Measurements from ENCODE around the gene FHL1.
A peak's percentile ranks its signal among the peaks of the same experiment; 100 is the strongest.

The FHL1 gene

GRCh38 chrX:136147976-136148375, 643 bp downstream of the FHL1 start:
- no peak for DNase-seq
- TF ChIP-seq CTCF (IDR thresholded peaks at IDR 0.05; ENCODE audit: borderline replicate concordance, extremely low read depth, low read length, poor library complexity, severe bottlenecking) = no peak
- no peak for TF ChIP-seq EZH2 (IDR thresholded peaks at IDR 0.05; ENCODE audit: borderline replicate concordance, low read depth, low read length, severe bottlenecking)
- Histone ChIP-seq H3K4me2 (ENCODE audit: insufficient read depth, low read length) (peak overlapping the region; percentile 95; the same call in 1 of the 2 replicates), H3K27me3 (ENCODE audit: insufficient read depth, low read length, poor library complexity) (no peaks in the 10 kb centered on the region), H3K36me3 (ENCODE audit: insufficient read depth, low read length) (no peaks in the 10 kb centered on the region), H3K27ac (ENCODE audit: low read length) (no peak overlapping the region), H4K20me1 (ENCODE audit: insufficient read depth, low read length) (no peaks in the 10 kb centered on the region), H3K9ac (ENCODE audit: low read depth, low read length) (no peak overlapping the region), H3K79me2 (ENCODE audit: insufficient read depth, low read length) (no peaks in the 10 kb centered on the region), H3K4me1 (ENCODE audit: insufficient read depth, low read length) (peaks cover 25% of the 10 kb centered on the region), H3K9me3 (ENCODE audit: insufficient read depth, low read length, severe bottlenecking) (no peaks in the 10 kb centered on the region), H2AFZ (ENCODE audit: low read depth, low read length) (no peak overlapping the region), H3K4me3 (ENCODE audit: low read depth in 1 of 2, low read length in 2 of 2) (no peak overlapping the region)
- no peak for ATAC-seq (ENCODE audit: insufficient read depth, low read depth)

GRCh38 chrX:136148391-136148790, 1.1 kb downstream of the FHL1 start:
- H2AFZ ChIP-seq (ENCODE audit: low read depth, low read length) = no peak overlapping the region
- no peak overlapping the region for H3K9ac ChIP-seq (ENCODE audit: low read depth, low read length)
- H4K20me1 ChIP-seq (ENCODE audit: insufficient read depth, low read length) = no peaks in the 10 kb centered on the region
- peaks cover 24% of the 10 kb centered on the region for H3K4me1 ChIP-seq (ENCODE audit: insufficient read depth, low read length)
- no peaks in the 10 kb centered on the region for H3K9me3 ChIP-seq (ENCODE audit: insufficient read depth, low read length, severe bottlenecking)
- no peak overlapping the region for H3K4me3 ChIP-seq (ENCODE audit: low read depth in 1 of 2, low read length in 2 of 2)
- no peaks in the 10 kb centered on the region for H3K79me2 ChIP-seq (ENCODE audit: insufficient read depth, low read length)
- DNase-seq (no peak), ATAC-seq (ENCODE audit: insufficient read depth, low read depth) (no peak)
- no peaks in the 10 kb centered on the region for H3K27me3 ChIP-seq (ENCODE audit: insufficient read depth, low read length, poor library complexity)
- TF ChIP-seq EZH2 (IDR thresholded peaks at IDR 0.05; ENCODE audit: borderline replicate concordance, low read depth, low read length, severe bottlenecking) = no peak
- H3K27ac ChIP-seq (ENCODE audit: low read length) = no peak overlapping the region
- H3K36me3 ChIP-seq (ENCODE audit: insufficient read depth, low read length) = no peaks in the 10 kb centered on the region
- H3K4me2 ChIP-seq (ENCODE audit: insufficient read depth, low read length) = no peak overlapping the region

GRCh38 chrX:136154998-136155397, 7.7 kb downstream of the FHL1 start:
- H3K27me3 ChIP-seq (ENCODE audit: insufficient read depth, low read length, poor library complexity) = no peaks in the 10 kb centered on the region
- no peaks in the 10 kb centered on the region for H3K36me3 ChIP-seq (ENCODE audit: insufficient read depth, low read length)
- H4K20me1 ChIP-seq (ENCODE audit: insufficient read depth, low read length) = no peaks in the 10 kb centered on the region
- DNase-seq (no peak), ATAC-seq (ENCODE audit: insufficient read depth, low read depth) (no peak)
- no peak overlapping the region for H3K4me2 ChIP-seq (ENCODE audit: insufficient read depth, low read length)
- H2AFZ ChIP-seq (ENCODE audit: low read depth, low read length) = no peak overlapping the region
- H3K4me3 ChIP-seq (ENCODE audit: low read depth in 1 of 2, low read length in 2 of 2) = no peak overlapping the region
- no peaks in the 10 kb centered on the region for H3K79me2 ChIP-seq (ENCODE audit: insufficient read depth, low read length)
- H3K9me3 ChIP-seq (ENCODE audit: insufficient read depth, low read length, severe bottlenecking) = no peaks in the 10 kb centered on the region
- H3K4me1 ChIP-seq (ENCODE audit: insufficient read depth, low read length) = no peaks in the 10 kb centered on the region
- no peak for TF ChIP-seq EZH2 (IDR thresholded peaks at IDR 0.05; ENCODE audit: borderline replicate concordance, low read depth, low read length, severe bottlenecking)
- TF ChIP-seq CTCF (IDR thresholded peaks at IDR 0.05; ENCODE audit: borderline replicate concordance, extremely low read depth, low read length, poor library complexity, severe bottlenecking) = no peak
- H3K9ac ChIP-seq (ENCODE audit: low read depth, low read length) = no peak overlapping the region
- H3K27ac ChIP-seq (ENCODE audit: low read length) = no peak overlapping the region

GRCh38 chrX:136156560-136157117, 9.3 kb downstream of the FHL1 start:
- Histone ChIP-seq H3K36me3 (ENCODE audit: insufficient read depth, low read length) (no peaks in the 10 kb centered on the region), H4K20me1 (ENCODE audit: insufficient read depth, low read length) (no peaks in the 10 kb centered on the region), H3K9me3 (ENCODE audit: insufficient read depth, low read length, severe bottlenecking) (no peaks in the 10 kb centered on the region), H3K27me3 (ENCODE audit: insufficient read depth, low read length, poor library complexity) (no peaks in the 10 kb centered on the region), H3K27ac (ENCODE audit: low read length) (no peak overlapping the region), H3K4me1 (ENCODE audit: insufficient read depth, low read length) (no peaks in the 10 kb centered on the region), H3K9ac (ENCODE audit: low read depth, low read length) (no peak overlapping the region), H2AFZ (ENCODE audit: low read depth, low read length) (no peak overlapping the region), H3K4me3 (ENCODE audit: low read depth in 1 of 2, low read length in 2 of 2) (no peak overlapping the region), H3K4me2 (ENCODE audit: insufficient read depth, low read length) (no peak overlapping the region), H3K79me2 (ENCODE audit: insufficient read depth, low read length) (no peaks in the 10 kb centered on the region)
- DNase-seq = no peak
- no peak for ATAC-seq (ENCODE audit: insufficient read depth, low read depth)
- TF ChIP-seq CTCF (IDR thresholded peaks at IDR 0.05; ENCODE audit: borderline replicate concordance, extremely low read depth, low read length, poor library complexity, severe bottlenecking) (no peak), EZH2 (IDR thresholded peaks at IDR 0.05; ENCODE audit: borderline replicate concordance, low read depth, low read length, severe bottlenecking) (no peak)
